GM12873 (cell line): ENCODE results near the gene TAF13.

Experiments used
- TF ChIP-seq, protein P1 (sequence below): IDR thresholded peaks from 2 replicates; pipeline ENCODE4 v1.5.1; 2012; ENCODE audit warnings: low read depth, mild to moderate bottlenecking, moderate library complexity, low read length, control low read depth; ENCODE audit not compliant: insufficient read depth; ENCODE audit errors: missing control alignments

The TAF13 gene

GRCh38 chr1:109112652-109113285, 37.0 kb upstream of the TAF13 start:
- TF ChIP-seq, protein P1, sequence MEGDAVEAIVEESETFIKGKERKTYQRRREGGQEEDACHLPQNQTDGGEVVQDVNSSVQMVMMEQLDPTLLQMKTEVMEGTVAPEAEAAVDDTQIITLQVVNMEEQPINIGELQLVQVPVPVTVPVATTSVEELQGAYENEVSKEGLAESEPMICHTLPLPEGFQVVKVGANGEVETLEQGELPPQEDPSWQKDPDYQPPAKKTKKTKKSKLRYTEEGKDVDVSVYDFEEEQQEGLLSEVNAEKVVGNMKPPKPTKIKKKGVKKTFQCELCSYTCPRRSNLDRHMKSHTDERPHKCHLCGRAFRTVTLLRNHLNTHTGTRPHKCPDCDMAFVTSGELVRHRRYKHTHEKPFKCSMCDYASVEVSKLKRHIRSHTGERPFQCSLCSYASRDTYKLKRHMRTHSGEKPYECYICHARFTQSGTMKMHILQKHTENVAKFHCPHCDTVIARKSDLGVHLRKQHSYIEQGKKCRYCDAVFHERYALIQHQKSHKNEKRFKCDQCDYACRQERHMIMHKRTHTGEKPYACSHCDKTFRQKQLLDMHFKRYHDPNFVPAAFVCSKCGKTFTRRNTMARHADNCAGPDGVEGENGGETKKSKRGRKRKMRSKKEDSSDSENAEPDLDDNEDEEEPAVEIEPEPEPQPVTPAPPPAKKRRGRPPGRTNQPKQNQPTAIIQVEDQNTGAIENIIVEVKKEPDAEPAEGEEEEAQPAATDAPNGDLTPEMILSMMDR: peak; percentile 91

- TF ChIP-seq, protein P1: peak; percentile 58
Measured at GRCh38 chr1:109112056-109112651, 36.4 kb upstream of the TAF13 start.

DNA sequence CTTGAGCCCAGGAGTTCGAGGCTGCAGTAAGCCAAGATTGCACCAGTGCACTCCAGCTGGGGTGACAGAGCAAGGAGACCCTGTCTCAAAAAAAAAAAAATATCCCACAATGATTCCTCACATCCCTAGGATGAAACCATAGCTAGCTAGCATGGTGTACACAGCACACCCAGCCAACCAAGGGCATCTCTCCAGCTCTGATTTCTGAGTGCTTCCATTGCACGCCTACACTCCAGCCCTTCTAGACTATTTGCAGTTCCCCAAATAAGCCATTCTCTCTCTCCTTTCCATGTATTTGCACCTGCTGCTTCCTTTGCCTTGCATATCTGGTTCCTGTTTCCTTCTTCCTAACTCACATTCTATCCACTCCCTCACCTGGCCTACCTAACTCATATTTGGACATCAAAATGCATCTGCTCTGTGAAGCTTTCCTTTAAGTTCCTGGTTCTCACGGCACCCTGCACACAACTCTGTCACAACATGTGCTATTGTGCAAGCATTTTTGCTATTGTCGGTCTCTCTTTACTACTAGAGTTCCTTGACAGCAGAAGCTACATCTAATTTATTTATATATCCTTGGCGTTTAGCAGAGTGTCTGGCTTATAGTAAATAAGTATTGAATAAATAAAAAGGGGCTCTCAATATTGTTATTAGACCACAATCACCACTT, 35.7 kb upstream of the TAF13 start:
- TF ChIP-seq, protein P1: no peak

DNA sequence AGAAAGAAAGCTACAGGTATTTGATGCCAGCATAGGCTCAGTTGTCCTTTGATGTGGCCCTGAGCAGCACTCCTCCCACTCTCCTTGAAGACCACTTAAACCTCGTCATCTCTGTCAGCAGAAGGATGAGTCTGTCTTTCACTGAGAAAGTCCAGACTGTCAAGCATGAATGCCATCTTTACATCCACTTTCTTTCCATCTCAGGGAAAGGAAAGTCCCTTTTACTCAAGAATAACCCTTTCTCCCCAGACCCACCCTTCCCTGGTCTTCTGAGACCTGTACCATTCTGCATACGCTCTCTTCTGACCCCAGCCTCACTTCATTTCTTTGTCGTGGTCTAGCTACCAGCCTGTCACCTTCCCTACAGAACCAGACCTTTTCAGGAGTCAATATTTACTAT, 34.1 kb upstream of the TAF13 start:
- TF ChIP-seq, protein P1: no peak

DNA sequence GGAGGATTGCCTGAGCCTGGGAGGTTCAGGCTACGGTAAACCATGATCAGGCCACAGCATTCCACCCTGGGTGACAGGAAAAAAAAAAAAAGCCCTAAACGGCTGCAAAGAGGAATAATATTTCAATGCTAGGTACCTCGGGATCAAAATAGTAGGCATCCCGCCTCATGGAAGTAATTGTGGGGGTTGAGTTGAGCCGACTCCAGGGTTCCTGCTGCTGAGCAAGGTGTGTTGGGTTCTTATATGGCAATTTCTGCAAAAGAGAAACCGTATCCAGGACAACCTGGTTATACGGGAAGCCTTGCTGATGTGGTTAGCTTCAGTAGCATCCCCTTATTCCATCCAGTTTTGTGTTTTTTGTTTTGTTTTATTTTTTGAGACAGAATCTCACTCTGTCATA, 32.0 kb upstream of the TAF13 start:
- TF ChIP-seq, protein P1: no peak

DNA sequence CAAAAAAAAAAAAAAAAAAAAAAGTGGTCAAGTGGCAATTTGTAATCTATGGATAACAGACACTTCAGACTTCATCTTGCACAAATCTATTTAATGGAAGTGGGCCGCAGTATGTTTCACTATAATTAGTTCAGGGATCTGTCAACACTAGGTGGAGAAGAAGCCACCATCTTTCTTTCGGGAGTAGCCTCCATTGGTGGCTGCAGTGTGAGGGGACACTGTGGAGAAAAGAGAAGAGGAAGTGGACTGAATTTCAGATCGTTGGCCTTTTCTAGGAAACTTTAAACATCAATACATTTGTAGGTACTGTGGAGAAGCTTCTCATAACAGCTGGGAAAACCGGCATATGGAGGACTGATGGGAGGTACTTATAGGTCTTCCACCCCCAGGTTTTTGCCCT, 30.1 kb upstream of the TAF13 start:
- TF ChIP-seq, protein P1: no peak

GRCh38 chr1:109104364-109105151, 28.8 kb upstream of the TAF13 start:
- TF ChIP-seq, protein P1: no peak
